Ascending aorta (tissue), 2 donors: ENCODE data around the gene DNAAF1. TPM values are rescaled to one million over a fixed set of nuclear protein-coding genes. Genes with fewer than 3 reads are reported as not detected.

Experiments
- DNase-seq, 2 donors: peaks; one replicate each; pipeline ENCODE4 v3.0.0-alpha.2; 2019; ENCODE audit warnings: low spot score in 2 of 2
- H3K27ac ChIP-seq, 2 donors: fragments of 200-600 bp; sonication (generic); one replicate each; pipeline ENCODE4 v1.5.1; 2016 to 2017; ENCODE audit warnings: mild to moderate bottlenecking in 1 of 2
- H3K27me3 ChIP-seq: fragments of 200-600 bp; sonication (generic); one replicate; pipeline ENCODE4 v1.5.1; 2017
- H3K36me3 ChIP-seq, 2 donors: fragments of 200-600 bp; sonication (generic); one replicate each; pipeline ENCODE4 v1.5.1; 2016
- H3K4me1 ChIP-seq, 2 donors: fragments of 200-600 bp; sonication (generic); one replicate each; pipeline ENCODE4 v1.5.1; 2016 to 2017; ENCODE audit warnings: mild to moderate bottlenecking in 1 of 2
- H3K4me3 ChIP-seq, 2 donors: fragments of 200-600 bp; sonication (generic); one replicate each; pipeline ENCODE4 v1.5.1; 2016 to 2017; ENCODE audit warnings: mild to moderate bottlenecking in 1 of 2
- H3K9me3 ChIP-seq, 2 donors: fragments of 200-600 bp; sonication (generic); one replicate each; pipeline ENCODE4 v1.5.1; 2016
- intact Hi-C: fragments of 100-400 bp; cut with DNase I; formaldehyde crosslinking; loops from one replicate; pipeline ENCODE4 v1.15.1; 2023
- total RNA-seq: library from RNA; depleted of rRNA; stranded (reverse); fragments of >200 nt; gene quantifications from one replicate; pipeline ENCODE4 v1.1.0, GENCODE V29; 2016
- TF ChIP-seq, protein P1 (sequence below), 3 experiments: fragments of 200-600 bp in 2 of 3; fragments of 450-650 bp in 1 of 3; sonication (generic) in 2 of 3; IDR thresholded peaks; one replicate each; pipeline ENCODE4 v1.5.1; 2016 to 2019; ENCODE audit warnings: antibody characterized with exemption in 3 of 3, mild to moderate bottlenecking in 1 of 3, moderate library complexity in 1 of 3

Gene DNAAF1
- total RNA-seq, 1 donor from 2014 or later, result not detected

DNA sequence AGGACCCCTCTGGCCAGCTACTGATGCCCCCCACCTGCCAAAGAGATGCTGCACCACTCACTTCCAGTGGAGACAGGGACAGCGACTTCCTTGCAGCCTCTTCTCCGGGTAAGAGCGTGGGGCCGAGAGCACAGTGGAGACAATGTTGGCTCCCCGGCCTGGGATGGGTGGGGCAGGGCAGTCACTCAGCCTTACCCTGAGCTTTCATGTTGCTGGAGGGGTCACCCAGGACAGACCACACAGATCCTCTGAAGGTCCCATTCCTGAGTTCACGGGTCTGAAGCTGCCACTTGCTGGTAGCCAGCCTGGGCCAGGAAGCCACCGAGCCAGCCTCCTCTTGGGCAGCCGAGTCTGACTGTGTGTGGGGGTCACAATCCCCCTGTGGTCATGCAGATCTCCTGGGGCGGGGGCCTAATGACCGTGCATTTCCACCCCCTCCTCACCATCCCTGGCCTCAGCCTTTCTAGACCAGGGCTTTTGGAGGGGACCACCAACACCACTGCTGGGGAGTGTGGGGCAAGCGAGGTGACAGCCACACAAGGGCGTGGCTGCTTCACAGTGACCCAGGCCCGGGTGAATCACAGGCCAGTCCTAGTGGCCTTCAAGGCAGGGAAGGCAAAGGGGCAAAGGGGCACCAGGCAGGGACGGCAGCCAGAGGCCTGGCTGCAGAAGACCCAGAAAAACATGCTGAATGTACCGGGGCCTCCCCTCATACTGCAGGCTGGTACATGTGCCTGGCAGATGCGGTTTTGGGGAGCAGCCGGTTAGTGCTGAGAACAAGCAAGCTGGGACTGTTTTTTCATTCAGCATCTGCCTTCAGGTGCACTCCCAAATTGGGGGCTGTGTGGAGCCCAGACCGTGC is 31.3 kb downstream of the DNAAF1 start:
- H3K9me3 ChIP-seq, result no peaks in the 10 kb centered on the region
- DNase-seq, result no peak
- peaks cover 29 to 32% of the 10 kb centered on the region in 2 donors for H3K36me3 ChIP-seq
- TF ChIP-seq, protein P1, sequence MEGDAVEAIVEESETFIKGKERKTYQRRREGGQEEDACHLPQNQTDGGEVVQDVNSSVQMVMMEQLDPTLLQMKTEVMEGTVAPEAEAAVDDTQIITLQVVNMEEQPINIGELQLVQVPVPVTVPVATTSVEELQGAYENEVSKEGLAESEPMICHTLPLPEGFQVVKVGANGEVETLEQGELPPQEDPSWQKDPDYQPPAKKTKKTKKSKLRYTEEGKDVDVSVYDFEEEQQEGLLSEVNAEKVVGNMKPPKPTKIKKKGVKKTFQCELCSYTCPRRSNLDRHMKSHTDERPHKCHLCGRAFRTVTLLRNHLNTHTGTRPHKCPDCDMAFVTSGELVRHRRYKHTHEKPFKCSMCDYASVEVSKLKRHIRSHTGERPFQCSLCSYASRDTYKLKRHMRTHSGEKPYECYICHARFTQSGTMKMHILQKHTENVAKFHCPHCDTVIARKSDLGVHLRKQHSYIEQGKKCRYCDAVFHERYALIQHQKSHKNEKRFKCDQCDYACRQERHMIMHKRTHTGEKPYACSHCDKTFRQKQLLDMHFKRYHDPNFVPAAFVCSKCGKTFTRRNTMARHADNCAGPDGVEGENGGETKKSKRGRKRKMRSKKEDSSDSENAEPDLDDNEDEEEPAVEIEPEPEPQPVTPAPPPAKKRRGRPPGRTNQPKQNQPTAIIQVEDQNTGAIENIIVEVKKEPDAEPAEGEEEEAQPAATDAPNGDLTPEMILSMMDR (IDR thresholded peaks at IDR 0.05), result no peak
- intact Hi-C loops, result loop anchor here (5.0 kb wide), 1 partner anchor 224 kb away; the partner anchor contains the start of gene OSGIN1
- H3K27me3 ChIP-seq, result no peaks in the 10 kb centered on the region
- no peak overlapping the region for H3K4me3 ChIP-seq
- H3K4me1 ChIP-seq, result peaks cover 6 to 21% of the 10 kb centered on the region in 2 donors
- peak overlapping the region; percentile 61 to 74 for H3K27ac ChIP-seq

DNA sequence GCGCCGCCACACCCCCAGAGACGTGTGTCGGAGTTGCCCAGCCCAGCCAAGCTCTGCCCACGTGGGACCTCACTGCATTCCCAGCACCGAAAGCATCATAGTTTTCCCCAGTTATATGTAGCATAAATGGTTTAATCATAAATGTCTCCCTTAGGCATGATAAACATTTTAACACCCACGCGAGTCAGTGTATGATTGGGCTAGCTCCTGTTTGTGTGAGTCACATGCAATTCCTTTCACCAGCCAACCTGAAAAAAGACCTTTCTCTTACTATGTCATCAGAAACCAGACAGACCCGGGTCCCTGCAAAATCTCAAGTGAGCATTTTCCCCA is 32.6 kb downstream of the DNAAF1 start:
- no peak for DNase-seq

DNA sequence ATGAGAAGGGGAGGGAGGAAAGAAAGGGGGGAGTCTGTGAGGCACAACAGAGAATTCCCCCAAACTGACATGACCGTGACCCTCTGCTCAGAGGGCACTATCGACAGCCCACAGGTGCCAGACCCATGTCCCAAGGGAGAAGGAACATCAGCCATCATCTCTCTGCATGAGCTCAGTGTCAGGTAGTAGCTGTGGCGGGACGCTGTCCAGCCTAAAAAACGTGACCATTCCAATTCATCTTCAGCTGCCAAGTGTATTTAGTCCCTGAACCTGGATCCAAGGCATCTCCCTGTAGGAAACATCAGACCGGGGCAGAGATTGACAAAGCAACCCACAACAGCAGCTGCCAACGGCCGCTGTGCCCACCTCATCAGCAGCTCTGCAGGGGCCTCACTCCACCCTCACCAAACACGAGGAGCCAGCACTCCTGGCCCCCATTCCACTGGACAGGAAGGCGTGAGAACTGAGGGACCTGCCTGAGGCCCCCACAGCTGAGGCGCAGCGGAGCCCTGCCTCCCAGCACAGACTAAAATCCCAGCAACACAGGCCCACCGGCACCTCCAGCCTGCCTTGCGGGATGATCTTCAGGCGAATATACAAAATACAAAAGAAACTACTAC is 33.1 kb downstream of the DNAAF1 start:
- peak overlapping the region; percentile 61 to 74 for H3K27ac ChIP-seq
- TF ChIP-seq, protein P1 (IDR thresholded peaks at IDR 0.05), result no peak
- peaks cover 6 to 21% of the 10 kb centered on the region in 2 donors for H3K4me1 ChIP-seq
- peaks cover 46 to 50% of the 10 kb centered on the region in 2 donors for H3K36me3 ChIP-seq
- intact Hi-C loops, result loop anchor here (5.0 kb wide), 1 partner anchor 226 kb away; the partner anchor contains the start of gene OSGIN1
- no peak for DNase-seq
- H3K9me3 ChIP-seq, result no peaks in the 10 kb centered on the region
- no peak overlapping the region for H3K4me3 ChIP-seq
- no peaks in the 10 kb centered on the region for H3K27me3 ChIP-seq

More for the DNA sequence above, 32.6 kb downstream of the DNAAF1 start:
- intact Hi-C loops, result loop anchor here (5.0 kb wide), 1 partner anchor 225 kb away; the partner anchor contains the start of gene OSGIN1
- peaks cover 6 to 21% of the 10 kb centered on the region in 2 donors for H3K4me1 ChIP-seq
- no peak overlapping the region for H3K4me3 ChIP-seq
- no peaks in the 10 kb centered on the region for H3K27me3 ChIP-seq
- TF ChIP-seq, protein P1 (IDR thresholded peaks at IDR 0.05), result no peak
- H3K27ac ChIP-seq, result peak overlapping the region; percentile 61 to 74
- H3K9me3 ChIP-seq, result no peaks in the 10 kb centered on the region
- H3K36me3 ChIP-seq, result peaks cover 41 to 45% of the 10 kb centered on the region in 2 donors

DNA sequence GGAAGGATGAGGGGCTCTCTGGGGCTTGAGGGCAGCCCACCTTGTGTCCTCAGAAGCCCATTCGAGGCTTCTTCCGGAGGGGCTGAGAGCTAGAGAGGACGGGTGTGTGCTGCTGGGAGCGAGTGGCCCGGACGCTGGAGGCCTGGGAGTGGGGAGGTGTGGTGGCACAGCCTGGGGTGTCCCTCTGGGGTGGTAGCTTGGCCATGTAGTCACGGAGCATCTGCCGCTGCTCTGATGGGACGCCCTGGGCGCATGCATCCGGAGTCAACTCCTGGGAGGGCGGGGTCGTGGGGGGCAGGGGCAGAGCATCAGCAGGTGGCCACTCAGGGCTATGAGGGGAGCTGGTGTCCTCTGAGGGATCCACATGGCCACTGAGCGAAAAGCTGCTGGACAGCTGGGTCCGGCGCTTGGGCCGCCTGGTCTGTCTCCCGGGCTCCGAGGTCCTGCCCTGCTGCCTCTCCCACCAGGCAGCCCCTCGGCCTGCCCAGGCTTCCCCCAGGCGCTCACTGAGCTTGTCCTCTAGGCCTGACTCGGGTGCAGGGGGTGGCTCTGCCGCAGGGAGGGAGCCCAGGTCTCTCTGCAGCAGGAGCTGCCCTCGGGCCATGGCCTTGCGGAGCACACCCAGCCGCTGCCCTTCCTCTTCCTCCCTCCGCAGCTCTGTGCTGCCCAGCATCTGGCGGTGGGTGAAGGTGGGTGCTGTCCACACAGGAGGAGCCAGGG is 33.9 kb downstream of the DNAAF1 start:
- Histone ChIP-seq H3K27me3 (no peaks in the 10 kb centered on the region), H3K4me1 (peaks cover 6 to 21% of the 10 kb centered on the region in 2 donors), H3K4me3 (no peak overlapping the region), H3K9me3 (no peaks in the 10 kb centered on the region), H3K27ac (no peak overlapping the region), H3K36me3 (peaks cover 53 to 58% of the 10 kb centered on the region in 2 donors)
- intact Hi-C loops, result loop anchor here (5.0 kb wide), 1 partner anchor 227 kb away; the partner anchor contains the start of gene OSGIN1
- DNase-seq, result no peak
- TF ChIP-seq, protein P1 (IDR thresholded peaks at IDR 0.05), result no peak

DNA sequence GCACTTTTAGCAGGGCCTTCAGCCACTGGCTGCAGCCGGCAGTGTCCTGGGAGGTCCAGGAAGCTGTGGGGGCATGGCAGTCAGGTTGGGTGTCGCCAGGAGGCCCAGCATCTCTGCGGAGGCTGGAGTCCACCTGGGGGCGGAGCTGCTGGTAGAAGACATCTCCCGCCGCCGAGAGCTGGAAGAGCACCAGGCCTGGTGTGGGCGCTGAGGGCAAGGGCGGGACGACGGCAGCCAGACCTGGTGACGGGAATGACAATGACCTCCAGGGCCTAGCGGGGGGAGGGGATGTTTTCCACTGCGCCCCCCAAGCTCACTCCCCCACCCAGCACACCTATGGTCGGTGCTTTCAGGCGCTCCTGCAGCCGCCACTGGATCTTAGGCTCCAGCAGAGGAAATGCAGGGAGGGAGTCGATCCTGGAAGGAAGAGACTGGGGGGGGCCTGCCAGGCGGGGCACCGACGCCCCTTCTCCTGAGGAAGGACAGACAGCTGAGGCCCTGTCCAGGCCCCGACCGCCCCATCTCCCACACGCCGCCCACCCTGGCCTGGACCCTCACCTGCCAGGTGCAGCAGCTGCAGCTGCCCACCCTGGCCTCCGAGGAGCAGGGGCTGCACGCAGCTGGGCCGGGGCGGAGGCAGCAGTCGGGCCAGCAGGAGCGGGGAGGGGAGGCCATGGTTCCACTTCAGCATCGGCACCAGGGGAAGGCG is 34.7 kb downstream of the DNAAF1 start:
- Histone ChIP-seq H3K4me3 (no peak overlapping the region), H3K27me3 (no peaks in the 10 kb centered on the region), H3K9me3 (no peaks in the 10 kb centered on the region), H3K27ac (no peak overlapping the region), H3K4me1 (peaks cover 6 to 21% of the 10 kb centered on the region in 2 donors), H3K36me3 (peaks cover 60 to 65% of the 10 kb centered on the region in 2 donors)
- intact Hi-C loops, result loop anchor here (5.0 to 10.0 kb wide), 2 partner anchors 227 to 255 kb away; partner anchors contain the start of gene OSGIN1
- TF ChIP-seq, protein P1 (IDR thresholded peaks at IDR 0.05), result no peak
- DNase-seq, result no peak
